GM12872 (cell line): Measurements from ENCODE around the gene NSG1.

Source experiments
- TF ChIP-seq, protein P1 (sequence below): IDR thresholded peaks from 3 replicates; pipeline ENCODE4 v1.5.1; 2011; ENCODE audit warnings: low read depth, mild to moderate bottlenecking, low read length, moderate library complexity; ENCODE audit not compliant: insufficient read depth

The NSG1 gene

DNA sequence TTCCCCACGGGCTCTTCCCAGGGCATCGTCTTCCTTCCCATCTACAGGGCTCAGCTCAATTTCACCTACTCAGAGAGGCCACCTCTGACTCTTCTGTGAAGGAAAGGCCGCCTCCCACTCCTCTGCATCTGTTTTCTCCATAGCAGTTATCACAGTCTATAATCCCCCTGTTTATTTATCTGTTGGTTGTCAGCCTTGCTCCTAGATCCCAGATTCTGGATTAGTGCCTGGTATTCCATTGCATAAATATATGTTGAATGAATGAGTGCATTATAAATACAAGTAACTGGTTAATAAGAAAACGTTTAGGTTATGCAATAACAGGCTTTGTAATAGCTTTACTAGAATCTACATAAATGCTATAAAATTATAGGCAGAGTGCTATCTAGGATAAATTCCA is 52.9 kb downstream of the NSG1 start:
- TF ChIP-seq, protein P1, sequence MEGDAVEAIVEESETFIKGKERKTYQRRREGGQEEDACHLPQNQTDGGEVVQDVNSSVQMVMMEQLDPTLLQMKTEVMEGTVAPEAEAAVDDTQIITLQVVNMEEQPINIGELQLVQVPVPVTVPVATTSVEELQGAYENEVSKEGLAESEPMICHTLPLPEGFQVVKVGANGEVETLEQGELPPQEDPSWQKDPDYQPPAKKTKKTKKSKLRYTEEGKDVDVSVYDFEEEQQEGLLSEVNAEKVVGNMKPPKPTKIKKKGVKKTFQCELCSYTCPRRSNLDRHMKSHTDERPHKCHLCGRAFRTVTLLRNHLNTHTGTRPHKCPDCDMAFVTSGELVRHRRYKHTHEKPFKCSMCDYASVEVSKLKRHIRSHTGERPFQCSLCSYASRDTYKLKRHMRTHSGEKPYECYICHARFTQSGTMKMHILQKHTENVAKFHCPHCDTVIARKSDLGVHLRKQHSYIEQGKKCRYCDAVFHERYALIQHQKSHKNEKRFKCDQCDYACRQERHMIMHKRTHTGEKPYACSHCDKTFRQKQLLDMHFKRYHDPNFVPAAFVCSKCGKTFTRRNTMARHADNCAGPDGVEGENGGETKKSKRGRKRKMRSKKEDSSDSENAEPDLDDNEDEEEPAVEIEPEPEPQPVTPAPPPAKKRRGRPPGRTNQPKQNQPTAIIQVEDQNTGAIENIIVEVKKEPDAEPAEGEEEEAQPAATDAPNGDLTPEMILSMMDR, result no peak

DNA sequence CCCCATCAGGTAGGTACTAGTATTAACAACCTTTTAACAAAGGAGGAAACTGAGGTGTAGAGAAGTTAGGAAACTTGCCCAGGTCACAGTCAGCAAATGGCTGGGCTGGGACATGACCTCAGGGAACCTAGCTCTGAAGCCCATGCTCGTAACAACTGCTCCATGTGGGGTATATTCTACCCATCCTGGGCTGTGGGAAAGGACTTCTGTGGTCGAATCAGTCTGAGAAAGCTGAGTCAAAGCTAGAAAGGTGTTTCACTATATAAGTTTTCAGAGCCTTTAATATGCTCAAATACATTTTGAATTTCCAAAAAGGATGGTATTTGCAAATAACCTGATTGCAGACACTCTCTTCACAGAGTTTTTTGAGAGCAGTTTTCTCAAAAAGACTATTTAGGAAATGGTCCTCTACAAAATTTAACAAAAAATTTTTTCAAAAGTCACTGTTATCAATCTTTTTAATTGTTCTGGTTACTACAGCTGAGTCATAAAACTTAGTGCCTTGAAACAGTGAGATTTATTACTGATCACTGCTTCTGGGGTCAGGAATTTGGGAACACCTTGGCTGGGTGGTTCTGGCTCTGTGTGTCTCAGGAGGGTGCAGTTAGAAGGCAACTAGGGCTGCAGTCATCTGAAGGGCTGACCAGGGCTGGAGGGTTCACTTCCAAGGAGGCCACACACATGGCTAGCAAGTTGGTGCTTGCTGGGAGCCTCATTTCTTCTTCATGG is 53.6 kb downstream of the NSG1 start:
- TF ChIP-seq, protein P1, result no peak

DNA sequence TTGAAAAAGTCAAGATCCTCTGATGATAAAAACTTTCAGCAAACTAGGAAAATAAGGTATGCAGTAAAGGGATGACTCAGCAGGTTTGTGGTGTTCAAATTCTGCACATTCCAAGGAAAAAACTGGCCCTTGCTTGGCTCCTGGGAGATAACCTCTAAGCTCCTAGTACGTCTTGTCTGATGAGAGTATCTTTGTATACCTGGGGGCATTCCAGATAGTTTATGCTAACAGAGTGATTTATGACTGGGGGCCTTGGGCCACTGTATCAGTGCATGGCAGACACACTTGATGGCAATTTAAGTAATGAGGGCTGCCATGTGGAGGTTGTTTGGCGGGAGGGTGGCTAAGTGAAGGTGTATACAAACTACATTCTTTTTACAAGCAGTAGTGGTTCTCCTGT is 56.9 kb downstream of the NSG1 start:
- TF ChIP-seq, protein P1, result no peak

DNA sequence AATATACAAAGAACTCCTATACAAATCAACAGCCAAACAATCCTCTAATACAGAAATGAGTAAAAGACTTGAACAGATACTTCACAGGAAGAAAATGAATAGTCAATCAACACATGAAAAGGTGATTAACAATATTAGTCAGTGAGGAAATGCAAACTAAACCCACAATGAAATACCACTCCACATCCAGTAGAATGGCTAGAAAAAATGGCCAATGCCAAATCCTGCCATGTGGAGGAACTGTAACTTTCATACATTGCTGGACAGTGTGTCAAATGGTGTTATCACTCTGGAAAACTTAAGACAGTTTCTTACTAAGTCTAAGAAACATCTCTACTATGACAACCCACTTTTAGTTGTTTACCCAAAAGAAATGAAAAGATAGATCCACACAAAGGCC is 59.5 kb downstream of the NSG1 start:
- TF ChIP-seq, protein P1, result no peak

DNA sequence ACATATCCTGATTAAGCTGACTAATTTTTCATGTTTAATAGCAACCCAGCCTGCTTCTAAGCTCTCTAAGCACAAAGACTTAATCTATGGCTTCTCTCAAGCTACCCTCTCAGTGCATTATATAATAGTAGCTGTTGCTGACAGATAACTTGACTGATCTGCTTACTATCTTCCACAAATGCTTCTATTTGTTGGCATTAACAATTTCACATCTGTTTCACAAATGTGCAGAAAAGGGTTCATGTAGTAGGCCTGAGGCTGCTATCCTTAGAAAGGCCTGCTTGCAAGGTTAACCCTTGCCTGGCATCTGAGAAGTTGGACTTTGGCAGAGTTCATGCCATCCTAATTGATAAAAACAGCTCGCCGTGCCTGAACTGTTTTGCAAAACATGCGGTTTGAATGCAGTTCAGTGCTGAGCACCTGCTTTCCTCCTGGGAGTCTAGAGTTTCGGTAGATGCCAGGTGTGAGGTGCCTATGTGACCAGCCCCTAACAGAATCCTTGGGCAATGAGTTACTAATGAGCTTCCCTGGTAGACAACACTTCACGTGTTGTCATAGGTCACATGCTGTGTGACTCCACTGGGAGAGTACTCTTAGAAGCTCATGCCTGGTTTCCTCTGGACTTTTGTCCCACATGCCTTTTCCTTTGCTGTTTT is 68.4 kb downstream of the NSG1 start:
- TF ChIP-seq, protein P1, result no peak

DNA sequence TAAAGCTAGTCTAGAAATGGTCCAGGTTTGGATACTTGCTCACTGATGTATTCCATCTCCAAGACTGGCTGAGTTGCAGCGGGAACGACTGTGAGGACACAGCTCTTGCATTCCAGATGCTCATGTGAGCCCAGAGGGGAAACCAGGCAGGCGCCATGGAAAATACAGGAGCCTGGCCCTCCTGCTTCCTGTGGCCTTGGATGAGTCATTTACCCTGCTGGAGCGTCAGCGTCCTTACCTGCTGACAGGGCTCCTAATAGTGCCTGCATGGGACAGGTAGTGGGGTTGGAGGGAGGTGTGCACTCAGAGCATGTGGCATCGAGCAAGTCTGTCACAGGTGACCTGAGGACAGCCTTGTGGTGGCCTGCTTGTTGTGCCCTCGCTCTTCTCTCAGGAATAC is 69.4 kb downstream of the NSG1 start:
- TF ChIP-seq, protein P1, result no peak

DNA sequence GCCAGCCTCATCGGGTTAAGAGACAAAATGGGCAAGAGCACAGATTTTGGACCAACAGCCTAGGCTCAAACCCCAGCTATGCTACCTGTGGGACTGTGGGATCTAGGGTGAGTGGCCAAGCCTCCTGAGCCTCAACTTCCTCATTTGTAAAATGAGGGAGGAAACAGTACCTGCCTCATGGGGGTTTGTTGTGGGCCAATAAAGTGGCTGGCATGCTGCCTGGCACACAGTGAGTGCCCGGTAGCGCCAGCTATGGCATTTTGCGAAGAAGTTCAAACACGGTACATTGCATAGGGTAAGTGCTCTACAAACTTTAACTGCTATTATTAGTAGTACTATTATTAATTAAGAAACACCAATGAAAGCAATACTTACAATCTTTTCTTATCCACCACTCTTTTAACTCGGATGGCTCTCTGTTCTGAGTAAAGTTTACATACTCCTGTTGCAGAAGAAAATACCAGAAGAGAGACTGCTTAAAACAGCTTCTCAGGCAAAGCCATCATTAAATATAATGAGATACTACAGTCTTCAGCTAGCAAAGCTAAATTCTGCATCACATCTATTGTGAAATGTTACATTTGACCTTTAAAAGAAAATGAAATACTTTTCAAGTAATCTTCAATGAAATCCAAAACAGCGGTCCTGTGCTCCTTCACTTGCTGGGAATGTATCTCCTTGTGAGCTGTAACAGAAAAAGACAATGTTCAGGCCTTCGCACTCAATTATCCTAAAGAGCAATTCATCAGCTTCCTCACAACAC is 70.1 kb downstream of the NSG1 start:
- TF ChIP-seq, protein P1, result no peak
